ENCODE measurements around the gene ACVR2A.

DNA sequence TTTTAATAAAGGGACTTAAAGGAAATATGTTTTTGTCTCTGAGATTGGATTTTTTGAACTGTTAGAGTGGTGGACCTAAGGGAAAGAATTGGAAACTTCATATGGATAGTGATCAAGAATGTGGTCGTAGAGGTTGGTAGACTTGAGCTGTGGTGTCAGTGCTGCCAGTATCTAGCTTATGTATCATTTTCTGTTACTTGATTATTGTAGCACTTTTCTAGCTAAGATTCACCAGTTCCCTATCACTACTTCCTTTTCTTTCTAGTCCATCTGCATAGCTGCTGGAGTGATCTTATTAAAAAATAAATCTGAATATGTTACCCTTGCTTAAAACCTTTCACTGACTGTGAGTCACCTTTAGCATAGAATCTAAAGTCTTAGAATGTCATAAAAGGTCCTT is 6.0 kb downstream of the ACVR2A start:
- TF ChIP-seq POLR2A (IDR thresholded peaks at IDR 0.05) (no peak), EP300 (IDR thresholded peaks at IDR 0.05) (no peak)
- TF ChIP-seq, protein P1, sequence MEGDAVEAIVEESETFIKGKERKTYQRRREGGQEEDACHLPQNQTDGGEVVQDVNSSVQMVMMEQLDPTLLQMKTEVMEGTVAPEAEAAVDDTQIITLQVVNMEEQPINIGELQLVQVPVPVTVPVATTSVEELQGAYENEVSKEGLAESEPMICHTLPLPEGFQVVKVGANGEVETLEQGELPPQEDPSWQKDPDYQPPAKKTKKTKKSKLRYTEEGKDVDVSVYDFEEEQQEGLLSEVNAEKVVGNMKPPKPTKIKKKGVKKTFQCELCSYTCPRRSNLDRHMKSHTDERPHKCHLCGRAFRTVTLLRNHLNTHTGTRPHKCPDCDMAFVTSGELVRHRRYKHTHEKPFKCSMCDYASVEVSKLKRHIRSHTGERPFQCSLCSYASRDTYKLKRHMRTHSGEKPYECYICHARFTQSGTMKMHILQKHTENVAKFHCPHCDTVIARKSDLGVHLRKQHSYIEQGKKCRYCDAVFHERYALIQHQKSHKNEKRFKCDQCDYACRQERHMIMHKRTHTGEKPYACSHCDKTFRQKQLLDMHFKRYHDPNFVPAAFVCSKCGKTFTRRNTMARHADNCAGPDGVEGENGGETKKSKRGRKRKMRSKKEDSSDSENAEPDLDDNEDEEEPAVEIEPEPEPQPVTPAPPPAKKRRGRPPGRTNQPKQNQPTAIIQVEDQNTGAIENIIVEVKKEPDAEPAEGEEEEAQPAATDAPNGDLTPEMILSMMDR (IDR thresholded peaks at IDR 0.05) = no peak
